Iris pigment epithelial cell (primary cell): ENCODE measurements around the gene MUC5B.
"Not testable (repeated sequence)": the region's sequence is repeated elsewhere in the genome, so short reads cannot be mapped to it uniquely, and the experiment has no call there.

Source experiments
- DNase-seq: peaks from one replicate; pipeline ENCODE4 v3.0.0-alpha.2; 2011; ENCODE audit warnings: low read depth

Gene MUC5B, protein sequence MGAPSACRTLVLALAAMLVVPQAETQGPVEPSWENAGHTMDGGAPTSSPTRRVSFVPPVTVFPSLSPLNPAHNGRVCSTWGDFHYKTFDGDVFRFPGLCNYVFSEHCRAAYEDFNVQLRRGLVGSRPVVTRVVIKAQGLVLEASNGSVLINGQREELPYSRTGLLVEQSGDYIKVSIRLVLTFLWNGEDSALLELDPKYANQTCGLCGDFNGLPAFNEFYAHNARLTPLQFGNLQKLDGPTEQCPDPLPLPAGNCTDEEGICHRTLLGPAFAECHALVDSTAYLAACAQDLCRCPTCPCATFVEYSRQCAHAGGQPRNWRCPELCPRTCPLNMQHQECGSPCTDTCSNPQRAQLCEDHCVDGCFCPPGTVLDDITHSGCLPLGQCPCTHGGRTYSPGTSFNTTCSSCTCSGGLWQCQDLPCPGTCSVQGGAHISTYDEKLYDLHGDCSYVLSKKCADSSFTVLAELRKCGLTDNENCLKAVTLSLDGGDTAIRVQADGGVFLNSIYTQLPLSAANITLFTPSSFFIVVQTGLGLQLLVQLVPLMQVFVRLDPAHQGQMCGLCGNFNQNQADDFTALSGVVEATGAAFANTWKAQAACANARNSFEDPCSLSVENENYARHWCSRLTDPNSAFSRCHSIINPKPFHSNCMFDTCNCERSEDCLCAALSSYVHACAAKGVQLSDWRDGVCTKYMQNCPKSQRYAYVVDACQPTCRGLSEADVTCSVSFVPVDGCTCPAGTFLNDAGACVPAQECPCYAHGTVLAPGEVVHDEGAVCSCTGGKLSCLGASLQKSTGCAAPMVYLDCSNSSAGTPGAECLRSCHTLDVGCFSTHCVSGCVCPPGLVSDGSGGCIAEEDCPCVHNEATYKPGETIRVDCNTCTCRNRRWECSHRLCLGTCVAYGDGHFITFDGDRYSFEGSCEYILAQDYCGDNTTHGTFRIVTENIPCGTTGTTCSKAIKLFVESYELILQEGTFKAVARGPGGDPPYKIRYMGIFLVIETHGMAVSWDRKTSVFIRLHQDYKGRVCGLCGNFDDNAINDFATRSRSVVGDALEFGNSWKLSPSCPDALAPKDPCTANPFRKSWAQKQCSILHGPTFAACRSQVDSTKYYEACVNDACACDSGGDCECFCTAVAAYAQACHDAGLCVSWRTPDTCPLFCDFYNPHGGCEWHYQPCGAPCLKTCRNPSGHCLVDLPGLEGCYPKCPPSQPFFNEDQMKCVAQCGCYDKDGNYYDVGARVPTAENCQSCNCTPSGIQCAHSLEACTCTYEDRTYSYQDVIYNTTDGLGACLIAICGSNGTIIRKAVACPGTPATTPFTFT (N-terminal part only)

DNA sequence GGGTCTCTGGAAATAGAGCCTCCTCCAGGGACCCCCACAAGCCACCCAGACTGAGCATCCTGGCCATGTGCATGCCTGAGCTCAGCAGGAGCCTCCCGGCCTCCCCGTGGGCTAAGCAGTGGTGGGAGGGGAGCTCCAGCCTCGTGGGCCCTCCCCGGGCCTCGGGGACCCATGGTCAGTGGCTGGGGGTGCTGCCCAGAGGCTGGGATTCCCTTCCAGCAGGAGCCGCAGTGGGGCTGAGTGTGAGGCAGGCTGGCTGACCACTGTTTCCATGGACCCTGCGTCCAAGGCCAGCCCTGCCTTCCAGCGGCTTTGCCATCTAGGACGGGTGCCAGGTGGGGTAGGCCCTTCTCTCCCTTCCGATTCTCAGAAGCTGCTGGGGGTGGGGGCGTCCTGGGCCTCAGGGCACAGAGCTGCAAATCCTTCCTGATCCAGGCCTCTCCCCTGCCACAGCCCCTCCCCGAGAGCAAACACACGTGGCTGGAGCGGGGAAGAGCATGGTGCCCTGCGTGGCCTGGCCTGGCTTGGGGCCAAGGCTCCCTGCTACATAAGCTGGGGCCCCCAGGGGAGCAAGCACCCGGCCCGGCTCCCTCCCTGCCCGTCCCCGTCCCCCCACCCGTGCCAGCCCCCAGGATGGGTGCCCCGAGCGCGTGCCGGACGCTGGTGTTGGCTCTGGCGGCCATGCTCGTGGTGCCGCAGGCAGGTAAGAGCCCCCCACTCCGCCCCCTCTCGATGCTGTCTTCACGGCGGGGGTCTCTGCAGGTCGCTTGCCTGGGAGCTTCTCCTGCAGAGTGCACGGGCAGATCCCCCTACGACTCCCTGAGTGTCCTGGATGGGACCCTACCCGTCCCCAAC, at the start of gene MUC5B:
Gene MUC5B (plus strand): TSS at position 576 of the 855 bp plus-strand sequence. CDS start 58 bp downstream, at position 634.
- DNase-seq: no peak

DNA sequence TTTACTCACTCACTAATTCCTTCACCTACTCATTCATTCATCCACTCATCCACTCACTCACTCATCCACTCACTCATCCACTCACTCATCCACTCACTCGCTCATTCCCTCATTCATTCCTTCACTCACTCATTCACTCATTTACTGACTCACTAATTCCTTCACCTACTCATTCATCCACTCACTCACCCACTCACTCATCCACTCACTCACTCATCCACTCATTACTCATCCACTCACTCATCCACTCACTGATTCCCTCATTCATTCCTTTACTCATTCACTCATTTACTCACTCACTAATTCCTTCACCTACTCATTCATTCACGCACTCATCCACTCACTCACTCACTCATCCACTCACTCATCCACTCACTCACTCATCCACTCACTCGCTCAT, 49.5 kb upstream of the MUC5B start:
- not testable (repeated sequence) for DNase-seq

DNA sequence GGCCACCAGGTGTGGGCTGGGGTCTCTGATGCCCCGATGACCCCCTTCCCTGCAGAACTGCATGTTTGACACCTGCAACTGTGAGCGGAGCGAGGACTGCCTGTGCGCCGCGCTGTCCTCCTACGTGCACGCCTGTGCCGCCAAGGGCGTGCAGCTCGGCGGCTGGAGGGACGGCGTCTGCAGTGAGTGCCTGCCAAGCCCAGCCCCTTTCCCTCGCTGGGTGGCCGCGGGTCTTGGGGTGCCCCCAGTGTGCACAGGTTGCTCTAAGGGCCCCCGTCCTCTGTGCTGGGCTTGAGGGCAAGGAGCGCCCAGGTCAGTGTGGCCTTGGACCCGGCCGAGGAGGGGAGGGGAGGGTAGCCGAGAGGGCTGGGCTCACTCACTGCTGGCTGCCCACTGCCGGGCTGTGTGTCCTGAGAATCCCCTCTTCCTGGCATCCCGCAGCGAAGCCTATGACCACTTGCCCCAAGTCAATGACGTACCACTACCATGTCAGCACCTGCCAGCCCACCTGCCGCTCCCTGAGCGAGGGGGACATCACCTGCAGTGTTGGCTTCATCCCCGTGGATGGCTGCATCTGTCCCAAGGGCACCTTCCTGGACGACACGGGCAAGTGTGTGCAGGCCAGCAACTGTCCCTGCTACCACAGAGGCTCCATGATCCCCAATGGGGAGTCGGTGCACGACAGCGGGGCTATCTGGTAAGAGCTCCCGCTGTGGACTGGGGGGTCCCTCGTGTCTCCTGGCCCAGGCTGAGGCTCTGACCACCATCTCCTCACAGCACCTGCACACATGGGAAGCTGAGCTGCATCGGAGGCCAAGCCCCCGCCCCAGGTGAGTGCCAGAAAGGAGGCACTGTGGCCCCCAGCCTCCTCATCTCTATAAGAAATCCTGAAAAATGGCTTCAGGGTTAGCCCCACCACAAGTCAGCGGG, 48.2 kb upstream of the MUC5B start:
- DNase-seq: no peak

DNA sequence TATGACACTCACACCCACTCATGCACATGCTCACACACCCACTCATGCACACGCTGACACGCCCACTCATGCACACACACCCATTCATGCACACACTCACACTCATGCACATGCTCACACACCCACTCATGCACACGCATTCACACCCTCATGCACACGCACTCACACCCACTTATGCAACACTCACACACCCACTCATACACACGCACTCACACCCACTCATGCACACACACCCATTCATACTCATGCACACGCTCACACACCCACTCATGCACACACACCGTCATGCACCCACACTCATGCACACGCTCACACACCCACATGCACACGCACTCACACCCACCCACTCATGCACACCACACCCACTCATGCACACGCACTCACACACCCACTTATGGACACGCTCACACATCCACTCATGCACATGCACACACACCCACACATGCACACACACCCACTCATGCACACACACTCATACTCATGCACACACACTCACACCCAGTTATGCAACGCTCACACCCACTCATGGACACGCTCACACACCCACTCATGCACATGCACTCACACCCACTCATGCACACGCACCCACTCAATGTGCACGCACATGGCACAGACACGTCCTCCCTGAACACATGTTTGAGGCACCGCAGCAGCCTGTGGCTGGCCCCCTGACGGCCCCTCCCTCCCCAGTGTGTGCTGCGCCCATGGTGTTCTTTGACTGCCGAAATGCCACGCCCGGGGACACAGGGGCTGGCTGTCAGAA, 47.2 kb upstream of the MUC5B start:
- no peak for DNase-seq

GRCh38 chr11:1176224-1177019, 46.4 kb upstream of the MUC5B start:
- DNase-seq: no peak

DNA sequence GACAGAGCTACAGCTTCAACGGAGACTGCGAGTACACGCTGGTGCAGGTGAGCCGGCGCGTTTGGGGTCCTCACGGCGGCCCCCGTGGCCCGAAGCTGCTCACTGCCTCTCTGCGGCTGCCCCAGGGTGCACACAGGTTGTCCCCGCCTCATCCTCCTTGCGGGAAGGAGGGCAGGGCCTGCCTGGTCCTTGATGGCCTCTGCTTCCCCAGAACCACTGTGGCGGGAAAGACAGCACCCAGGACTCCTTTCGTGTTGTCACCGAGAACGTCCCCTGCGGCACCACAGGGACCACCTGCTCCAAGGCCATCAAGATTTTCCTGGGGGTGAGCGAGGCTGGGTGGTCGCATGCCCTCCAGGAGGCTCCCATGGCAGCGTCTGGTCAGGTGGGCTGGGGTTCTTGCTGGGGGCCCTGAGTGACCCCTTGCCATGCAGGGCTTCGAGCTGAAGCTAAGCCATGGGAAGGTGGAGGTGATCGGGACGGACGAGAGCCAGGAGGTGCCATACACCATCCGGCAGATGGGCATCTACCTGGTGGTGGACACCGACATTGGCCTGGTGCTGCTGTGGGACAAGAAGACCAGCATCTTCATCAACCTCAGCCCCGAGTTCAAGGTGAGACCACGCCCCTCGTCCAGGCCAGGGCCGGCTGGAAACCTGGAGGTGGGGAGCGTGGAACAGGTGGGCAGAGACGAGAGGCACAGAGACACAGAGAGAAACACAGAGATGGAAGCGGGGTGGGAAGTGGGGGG, 45.7 kb upstream of the MUC5B start:
- DNase-seq: no peak

- DNase-seq: no peak
Observed at GRCh38 chr11:1177771-1178090, 45.1 kb upstream of the MUC5B start.

- no peak for DNase-seq
Observed at GRCh38 chr11:1178201-1178885, 44.5 kb upstream of the MUC5B start.

DNA sequence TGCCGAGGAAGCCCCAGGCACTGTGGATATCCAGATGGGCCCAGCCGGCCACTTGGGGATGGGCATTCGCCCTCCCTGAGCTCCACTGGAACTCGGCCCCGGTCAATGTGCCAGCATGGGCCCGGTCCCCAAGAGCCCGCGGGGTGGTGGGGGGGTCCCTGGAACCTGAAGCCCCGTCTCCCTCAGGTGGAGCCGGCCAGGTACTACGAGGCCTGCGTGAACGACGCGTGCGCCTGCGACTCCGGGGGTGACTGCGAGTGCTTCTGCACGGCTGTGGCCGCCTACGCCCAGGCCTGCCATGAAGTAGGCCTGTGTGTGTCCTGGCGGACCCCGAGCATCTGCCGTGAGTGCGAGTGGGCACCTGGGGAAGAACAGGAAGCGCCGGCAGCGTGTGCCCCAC, 44.0 kb upstream of the MUC5B start:
- DNase-seq: no peak

DNA sequence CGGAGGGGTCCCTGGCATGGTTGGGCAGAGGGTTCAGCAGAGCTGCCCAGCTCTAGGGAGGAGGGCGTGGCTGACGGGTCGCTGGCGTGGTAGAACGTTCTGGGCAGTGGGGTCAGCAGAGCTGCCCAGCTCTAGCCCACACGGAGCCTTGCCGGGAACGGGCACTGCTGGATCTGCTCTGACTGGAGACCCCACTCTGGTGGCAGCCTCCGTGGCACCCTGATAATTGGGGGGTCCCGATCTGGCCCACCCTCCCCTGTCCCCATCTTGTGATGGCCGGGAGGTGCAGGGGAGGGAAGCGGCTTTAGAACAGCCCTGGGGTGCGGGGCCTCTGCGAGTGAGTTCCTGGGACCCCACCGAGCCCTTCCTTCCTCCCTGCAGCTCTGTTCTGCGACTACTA, 43.2 kb upstream of the MUC5B start:
- DNase-seq: no peak

- DNase-seq: no peak
Observed at GRCh38 chr11:1180171-1180570, 42.7 kb upstream of the MUC5B start.

- no peak for DNase-seq
Observed at GRCh38 chr11:1180947-1181391, 41.9 kb upstream of the MUC5B start.

- no peak for DNase-seq
Observed at GRCh38 chr11:1181420-1181819, 41.4 kb upstream of the MUC5B start.

GRCh38 chr11:1181853-1182535, 40.9 kb upstream of the MUC5B start:
- no peak for DNase-seq

- not testable (repeated sequence) for DNase-seq
Observed at GRCh38 chr11:1184139-1184538, 38.7 kb upstream of the MUC5B start.

DNA sequence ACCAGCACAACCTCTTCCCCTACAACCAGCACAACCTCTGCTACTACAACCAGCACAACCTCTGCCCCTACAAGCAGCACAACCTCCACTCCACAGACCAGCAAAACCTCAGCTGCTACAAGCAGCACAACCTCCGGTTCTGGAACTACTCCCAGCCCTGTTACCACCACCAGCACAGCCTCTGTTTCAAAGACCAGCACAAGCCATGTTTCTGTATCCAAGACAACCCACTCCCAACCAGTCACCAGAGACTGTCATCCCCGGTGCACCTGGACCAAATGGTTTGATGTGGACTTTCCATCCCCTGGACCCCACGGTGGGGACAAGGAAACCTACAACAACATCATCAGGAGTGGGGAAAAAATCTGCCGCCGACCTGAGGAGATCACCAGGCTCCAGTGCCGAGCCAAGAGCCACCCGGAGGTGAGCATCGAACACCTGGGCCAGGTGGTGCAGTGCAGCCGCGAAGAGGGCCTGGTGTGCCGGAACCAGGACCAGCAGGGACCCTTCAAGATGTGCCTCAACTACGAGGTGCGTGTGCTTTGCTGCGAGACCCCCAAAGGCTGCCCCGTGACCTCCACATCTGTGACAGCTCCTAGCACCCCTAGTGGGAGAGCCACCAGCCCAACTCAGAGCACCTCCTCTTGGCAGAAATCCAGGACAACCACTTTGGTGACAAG, 34.3 kb upstream of the MUC5B start:
- DNase-seq: not testable (repeated sequence)
